Right lobe of liver (tissue), 6 donors: ENCODE data around the gene MFSD2A. TPM values are rescaled to one million over a fixed set of nuclear protein-coding genes. Genes with fewer than 3 reads are reported as not detected.

ENCODE experiments used
- ATAC-seq, 4 donors: fragments of 200-7000 bp; cut with Tn5 transposase; one replicate each; pipeline ENCODE4 v1.9.1; 2020; ENCODE audit warnings: mild to moderate bottlenecking in 4 of 4, moderate library complexity in 4 of 4
- DNase-seq, 3 donors: peaks; one replicate each; pipeline ENCODE4 v3.0.0-alpha.2; 2020
- H3K27ac ChIP-seq, 3 donors: fragments of 200-600 bp; one replicate each; pipeline ENCODE4 v1.8.0; 2022
- H3K27me3 ChIP-seq, 2 donors: fragments of 200-600 bp; one replicate each; pipeline ENCODE4 v1.8.0; 2022
- H3K36me3 ChIP-seq, 4 donors: fragments of 200-600 bp; sonication (generic) in 1 of 4; one replicate each; pipeline versions ENCODE4 v1.5.1 to v1.8.0; 2017 to 2022; ENCODE audit warnings: control low read depth in 1 of 4
- H3K4me1 ChIP-seq, 4 donors: fragments of 200-600 bp; sonication (generic) in 1 of 4; one replicate each; pipeline versions ENCODE4 v1.5.1 to v1.8.0; 2017 to 2022; ENCODE audit warnings: control low read depth in 1 of 4
- H3K4me3 ChIP-seq, 3 donors: fragments of 200-600 bp; one replicate each; pipeline ENCODE4 v1.8.0; 2022
- H3K9me3 ChIP-seq, 4 donors: fragments of 200-600 bp; sonication (generic) in 1 of 4; one replicate each; pipeline versions ENCODE4 v1.5.1 to v1.8.0; 2017 to 2022; ENCODE audit warnings: control low read depth in 1 of 4
- CTCF ChIP-seq, 4 donors: fragments of 200-600 bp in 3 of 4; fragments of 450-650 bp in 1 of 4; IDR thresholded peaks; one replicate each; pipeline versions ENCODE4 v1.5.1 to v1.8.0; 2016 to 2022; ENCODE audit warnings: antibody characterized with exemption in 4 of 4, mild to moderate bottlenecking in 2 of 4
- POLR2A ChIP-seq: fragments of 450-650 bp; IDR thresholded peaks from one replicate; pipeline ENCODE4 v1.6.1; 2017; ENCODE audit warnings: antibody characterized with exemption, mild to moderate bottlenecking
- WGBS: methylation state at CpG from one replicate; pipeline ENCODE4 v1.1.6; 2018; ENCODE audit warnings: low coverage, low lambda C conversion rate; ENCODE audit not compliant: insufficient coverage; ENCODE audit errors: missing lambda C conversion rate; 5-methylcytosine and 5-hydroxymethylcytosine counted together
- intact Hi-C, 2 donors: fragments of 100-400 bp; cut with DNase I; formaldehyde crosslinking; loops; one replicate each; pipeline versions ENCODE4 v1.11.2 to v1.14.1; 2022
- total RNA-seq, 6 experiments: library from RNA; depleted of rRNA in 2 of 6; stranded (reverse); fragments of >200 nt in 2 of 6; fragmentation: NEBNext Ultra II Directional in 3 of 6; extraction: Animal tissue kit (Norgen Biotek cat#: 25700) in 3 of 6; gene quantifications; one replicate each; pipeline versions ENCODE4 v1.1.0 to v1.2.4, GENCODE V29; 2016 to 2023
- donor health status: DM: no; HTN: yes; CAD: no.
- donor health status: DM: no; HTN: no; CAD: no.
- donor health status: DM: no; HTN: no; CAD: no.
- donor health status: DM: no; HTN: yes; CAD: no.
- donor health status: DM: no; HTN: yes; CAD: no.

The MFSD2A gene
- total RNA-seq, 6 experiments from 2014 or later = 44.3 to 292 (median 113) TPM

GRCh38 chr1:39922251-39922688 is 32.7 kb upstream of the MFSD2A start:
- WGBS = no CpG with 5 or more reads among the region's 25 CpGs
- Histone ChIP-seq H3K36me3 (no peaks in the 10 kb centered on the region), H3K27me3 (no peaks in the 10 kb centered on the region), H3K27ac (peak overlapping the region in 2 of 3 donors; percentile 37 to 67), H3K4me3 (peak overlapping the region in 2 of 3 donors; percentile 2 to 34), H3K4me1 (peaks cover 0 to 34% (median 17%) of the 10 kb centered on the region in 4 donors), H3K9me3 (no peaks in the 10 kb centered on the region)
- intact Hi-C loops = no loop called here
- peak; percentile 59 for TF ChIP-seq POLR2A
- TF ChIP-seq CTCF (IDR thresholded peaks at IDR 0.05) = no peak
- ATAC-seq (peak; percentile 58 to 72 (median 66)), DNase-seq (peak; percentile 76 to 91 (median 87))

GRCh38 chr1:39925721-39926342 is 29.1 kb upstream of the MFSD2A start:
- Histone ChIP-seq H3K27me3 (no peaks in the 10 kb centered on the region), H3K36me3 (no peaks in the 10 kb centered on the region), H3K9me3 (no peaks in the 10 kb centered on the region), H3K4me1 (peaks cover 0 to 58% (median 38%) of the 10 kb centered on the region in 4 donors), H3K27ac (peak overlapping the region; percentile 78 to 98 (median 86)), H3K4me3 (no peak overlapping the region)
- ATAC-seq (no peak), DNase-seq (no peak)
- WGBS = 50% methylated on average over 1 of the region's 2 CpGs
- TF ChIP-seq POLR2A (no peak), CTCF (IDR thresholded peaks at IDR 0.05) (no peak)
- intact Hi-C loops = loop anchor here (5.0 kb wide), 1 partner anchor 36 kb away; no protein-coding TSS in a partner anchor

- 19% methylated on average over 6 of the region's 6 CpGs for WGBS
- intact Hi-C loops = loop anchor here (5.0 kb wide), 1 partner anchor 36 kb away; no protein-coding TSS in a partner anchor
- peak overlapping the region; percentile 78 to 98 (median 86) for H3K27ac ChIP-seq
- no peak overlapping the region for H3K4me3 ChIP-seq
- H3K27me3 ChIP-seq = no peaks in the 10 kb centered on the region
- H3K4me1 ChIP-seq = peaks cover 0 to 58% (median 38%) of the 10 kb centered on the region in 4 donors
- ATAC-seq (peak; percentile 41 to 62 (median 50)), DNase-seq (peak; percentile 58 to 81 (median 79))
- no peaks in the 10 kb centered on the region for H3K36me3 ChIP-seq
- H3K9me3 ChIP-seq = no peaks in the 10 kb centered on the region
- TF ChIP-seq POLR2A (peak; percentile 37), CTCF (IDR thresholded peaks at IDR 0.05) (no peak)
These were observed 28.6 kb upstream of the MFSD2A start for GRCh38 chr1:39926343-39926793.

GRCh38 chr1:39926820-39927219 is 28.1 kb upstream of the MFSD2A start:
- Histone ChIP-seq H3K27me3 (no peaks in the 10 kb centered on the region), H3K9me3 (no peaks in the 10 kb centered on the region), H3K36me3 (no peaks in the 10 kb centered on the region), H3K27ac (peak overlapping the region; percentile 78 to 98 (median 86)), H3K4me1 (peaks cover 0 to 57% (median 38%) of the 10 kb centered on the region in 4 donors), H3K4me3 (no peak overlapping the region)
- intact Hi-C loops = loop anchor here (5.0 kb wide), 1 partner anchor 35 kb away; no protein-coding TSS in a partner anchor
- ATAC-seq = peak; percentile 27 to 48 (median 44)
- peak; percentile 62 to 88 (median 77) for DNase-seq
- WGBS = 26% methylated on average over 6 of the region's 6 CpGs
- TF ChIP-seq CTCF (IDR thresholded peaks at IDR 0.05) = no peak
- TF ChIP-seq POLR2A = no peak
